ENCODE measurements around the gene RHOBTB1.

DNA sequence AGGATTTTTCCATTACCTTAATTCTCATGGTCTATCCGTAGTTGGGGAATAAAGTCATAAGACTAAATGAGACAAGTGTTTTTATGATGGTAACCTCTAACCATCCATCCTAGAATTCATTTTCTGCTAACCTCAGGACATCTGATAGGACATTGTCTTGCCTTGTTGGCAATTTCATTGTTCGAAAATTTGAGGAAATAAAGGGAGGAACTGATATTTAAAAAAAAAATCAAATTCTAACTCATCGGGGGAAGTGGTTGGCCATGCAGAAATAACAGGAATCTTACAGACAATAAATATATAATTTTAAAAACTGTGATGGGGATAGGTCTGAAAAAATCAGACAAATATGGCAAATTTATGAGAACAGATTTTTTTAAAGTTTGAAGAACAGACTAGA, 21.7 kb upstream of the RHOBTB1 start:
- TF ChIP-seq, protein P1, sequence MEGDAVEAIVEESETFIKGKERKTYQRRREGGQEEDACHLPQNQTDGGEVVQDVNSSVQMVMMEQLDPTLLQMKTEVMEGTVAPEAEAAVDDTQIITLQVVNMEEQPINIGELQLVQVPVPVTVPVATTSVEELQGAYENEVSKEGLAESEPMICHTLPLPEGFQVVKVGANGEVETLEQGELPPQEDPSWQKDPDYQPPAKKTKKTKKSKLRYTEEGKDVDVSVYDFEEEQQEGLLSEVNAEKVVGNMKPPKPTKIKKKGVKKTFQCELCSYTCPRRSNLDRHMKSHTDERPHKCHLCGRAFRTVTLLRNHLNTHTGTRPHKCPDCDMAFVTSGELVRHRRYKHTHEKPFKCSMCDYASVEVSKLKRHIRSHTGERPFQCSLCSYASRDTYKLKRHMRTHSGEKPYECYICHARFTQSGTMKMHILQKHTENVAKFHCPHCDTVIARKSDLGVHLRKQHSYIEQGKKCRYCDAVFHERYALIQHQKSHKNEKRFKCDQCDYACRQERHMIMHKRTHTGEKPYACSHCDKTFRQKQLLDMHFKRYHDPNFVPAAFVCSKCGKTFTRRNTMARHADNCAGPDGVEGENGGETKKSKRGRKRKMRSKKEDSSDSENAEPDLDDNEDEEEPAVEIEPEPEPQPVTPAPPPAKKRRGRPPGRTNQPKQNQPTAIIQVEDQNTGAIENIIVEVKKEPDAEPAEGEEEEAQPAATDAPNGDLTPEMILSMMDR (conservative IDR thresholded peaks at IDR 0.05; ENCODE audit: low read length) = no peak
- no peak for TF ChIP-seq EZH2phosphoT487 (IDR thresholded peaks at IDR 0.05; ENCODE audit: borderline replicate concordance, low read depth, low read length)

Measured in OCI-LY7 (cell line).